HL-60/S4 treated with retinoic acid at 250 ng/mL for 4 days and 3 days (cell line): Measurements from ENCODE around the gene EPHB1.
"Not testable (repeated sequence)": the region's sequence is repeated elsewhere in the genome, so short reads cannot be mapped to it uniquely, and the experiment has no call there.

Source experiments
- in situ Hi-C: fragments of 300-500 bp; cut with MboI; formaldehyde crosslinking; loops from 2 replicates; pipeline ENCODE4 v1.7.0; 2022; ENCODE audit warnings: low sequenced_read_pairs

Gene EPHB1

GRCh38 chr3:135034291-135034768 lies 239.3 kb downstream of the EPHB1 start:
- in situ Hi-C loops: no loop called here

DNA sequence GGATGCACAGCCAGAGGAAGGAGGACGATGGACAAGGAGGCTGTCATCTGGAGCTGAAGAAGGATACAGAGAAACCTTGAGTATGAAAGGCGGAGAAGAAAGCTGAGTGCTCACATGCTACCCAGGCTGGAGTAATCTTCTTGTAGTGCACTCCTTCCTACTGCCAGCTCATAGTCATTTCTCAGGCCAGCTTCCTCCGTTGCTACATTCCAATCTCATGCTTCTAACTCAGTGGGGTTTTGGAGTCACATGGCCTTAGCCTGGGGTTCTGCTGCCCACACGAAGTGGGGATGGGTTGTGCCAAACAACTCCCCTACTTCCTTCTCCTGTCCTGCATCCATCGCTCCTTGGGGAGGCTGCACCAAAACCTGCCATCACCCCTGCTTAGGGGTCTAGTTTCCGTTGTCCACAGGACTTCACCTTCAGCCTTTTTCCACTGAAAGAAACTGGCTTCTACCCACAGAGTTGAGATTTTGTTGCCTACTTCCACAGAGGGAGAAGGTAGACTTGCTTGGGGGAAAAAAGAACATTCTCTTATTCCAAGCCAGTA lies 239.9 kb downstream of the EPHB1 start:
- in situ Hi-C loops: no loop called here

- in situ Hi-C loops: no loop called here
These were observed 243.1 kb downstream of the EPHB1 start for GRCh38 chr3:135038186-135038585.

GRCh38 chr3:135039536-135039935 lies 244.5 kb downstream of the EPHB1 start:
- in situ Hi-C loops: not testable (repeated sequence)

DNA sequence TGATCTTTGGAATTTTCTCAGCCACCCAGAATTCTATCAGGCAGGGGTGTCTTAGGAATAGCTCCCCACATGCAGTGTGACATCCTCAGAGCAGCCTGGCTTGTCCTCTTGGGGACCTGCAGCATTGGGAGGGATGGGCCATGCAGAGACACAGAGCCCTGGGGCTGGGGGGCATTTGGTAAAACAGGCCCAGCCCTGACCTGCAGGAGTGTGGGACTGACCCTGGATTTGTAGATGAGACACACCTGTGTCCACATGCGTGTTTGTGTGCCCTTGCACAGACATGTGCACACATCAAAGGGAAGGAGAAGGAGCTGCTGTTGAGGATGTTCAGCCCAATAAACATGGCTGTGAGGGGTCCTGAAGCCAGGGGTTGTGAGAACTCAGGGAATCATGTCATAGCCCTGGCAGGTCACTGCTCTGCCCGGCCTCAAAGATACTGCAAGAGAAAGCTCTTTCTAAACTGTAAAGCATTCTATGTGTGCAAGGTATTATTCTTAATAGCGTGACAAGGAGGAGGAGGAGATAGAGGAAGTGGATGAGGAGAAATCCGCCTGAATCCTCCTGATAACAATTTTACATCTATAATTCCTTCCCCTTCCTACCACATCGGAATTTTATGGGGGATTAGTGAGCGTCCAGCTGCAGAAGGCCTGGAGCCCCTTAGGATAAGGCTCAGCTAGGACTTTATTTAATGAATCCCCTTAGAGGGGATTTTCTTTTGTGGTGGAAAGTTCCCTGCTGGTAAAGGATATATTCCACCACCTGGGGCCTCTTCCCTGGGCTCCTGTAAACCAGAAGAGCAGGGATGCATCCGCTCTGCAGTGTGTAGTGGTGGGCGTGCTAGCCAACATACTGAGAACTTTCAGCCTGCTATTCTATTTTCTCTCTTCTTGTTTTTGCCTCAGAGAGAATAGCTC lies 245.5 kb downstream of the EPHB1 start:
- in situ Hi-C loops: no loop called here

GRCh38 chr3:135041601-135042000 lies 246.5 kb downstream of the EPHB1 start:
- in situ Hi-C loops: no loop called here

GRCh38 chr3:135047061-135047460 lies 252.0 kb downstream of the EPHB1 start:
- in situ Hi-C loops: no loop called here

DNA sequence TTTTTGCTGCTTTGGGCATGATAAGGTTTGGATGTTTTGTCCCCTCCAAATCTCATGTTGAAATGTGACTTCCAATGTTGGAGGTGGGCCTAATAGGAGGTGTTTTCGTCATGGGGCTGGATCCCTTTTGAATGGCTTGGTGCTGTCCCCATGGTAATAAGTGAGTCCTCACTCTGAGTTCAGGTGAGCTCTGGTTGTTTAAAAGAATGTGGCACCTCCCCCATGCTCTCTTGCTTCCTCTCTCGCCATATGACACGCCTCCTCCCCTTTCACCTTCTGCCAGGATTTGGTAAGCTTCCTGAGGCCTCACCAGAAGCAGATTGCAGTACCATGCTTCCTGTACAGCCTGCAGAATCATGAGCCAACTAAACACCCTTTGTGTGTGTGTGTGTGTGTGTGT lies 255.5 kb downstream of the EPHB1 start:
- in situ Hi-C loops: no loop called here

DNA sequence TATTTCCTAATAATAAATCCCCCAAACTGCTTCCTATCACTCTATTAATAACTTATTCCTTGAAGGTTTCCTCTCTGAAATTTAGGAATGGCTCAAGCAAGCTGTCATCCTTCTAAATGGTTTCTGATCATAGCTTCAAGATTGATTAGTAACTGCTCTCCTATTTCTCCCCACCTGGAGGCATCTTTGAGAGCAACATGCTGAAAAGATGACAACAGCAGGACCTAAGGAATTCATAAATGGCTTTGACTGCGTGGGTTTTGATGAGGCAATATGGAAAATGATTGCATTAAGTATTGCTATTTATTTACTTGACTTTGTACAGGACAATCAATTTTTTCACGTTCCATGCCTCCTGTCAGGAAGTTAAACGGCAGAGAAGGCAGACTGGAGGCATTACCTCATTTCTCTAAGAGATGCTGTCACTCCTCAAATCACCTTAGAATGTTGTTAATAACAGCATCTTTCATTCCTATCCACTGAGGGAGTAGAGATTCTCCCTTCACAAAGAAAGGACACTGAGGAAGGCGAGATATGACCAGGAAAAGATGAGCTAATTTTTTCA lies 256.4 kb downstream of the EPHB1 start:
- in situ Hi-C loops: no loop called here

GRCh38 chr3:135055449-135055848 lies 260.4 kb downstream of the EPHB1 start:
- in situ Hi-C loops: no loop called here

GRCh38 chr3:135056084-135056730 lies 261.1 kb downstream of the EPHB1 start:
- in situ Hi-C loops: no loop called here

DNA sequence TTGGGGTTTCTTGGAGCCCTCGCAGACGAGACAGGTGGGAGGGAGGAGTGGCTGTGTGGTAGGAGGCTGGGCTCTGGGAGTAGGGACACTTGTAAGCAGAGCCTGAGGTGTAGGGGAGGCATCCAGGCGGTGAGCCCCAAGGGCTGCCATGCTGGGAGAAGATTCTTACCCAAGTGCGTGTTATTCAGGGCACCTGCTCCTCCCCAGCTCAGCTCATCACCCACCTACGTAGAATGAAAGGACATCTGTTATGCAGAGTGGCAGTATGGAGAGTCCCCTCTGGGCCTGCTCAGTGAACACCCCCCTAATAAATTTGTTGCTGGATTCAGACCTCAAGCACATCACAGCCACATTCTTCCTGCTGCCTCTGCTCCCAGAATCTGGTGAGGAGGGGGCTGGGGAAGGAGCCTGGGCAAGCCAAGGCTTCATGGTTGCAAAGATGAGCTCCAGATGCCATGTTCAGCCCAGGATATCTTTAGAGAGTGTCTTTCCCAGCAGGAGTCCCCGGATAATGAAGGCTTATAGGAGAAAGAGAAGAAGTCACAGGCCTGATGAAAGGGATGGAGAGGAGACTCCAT lies 261.8 kb downstream of the EPHB1 start:
- in situ Hi-C loops: no loop called here

DNA sequence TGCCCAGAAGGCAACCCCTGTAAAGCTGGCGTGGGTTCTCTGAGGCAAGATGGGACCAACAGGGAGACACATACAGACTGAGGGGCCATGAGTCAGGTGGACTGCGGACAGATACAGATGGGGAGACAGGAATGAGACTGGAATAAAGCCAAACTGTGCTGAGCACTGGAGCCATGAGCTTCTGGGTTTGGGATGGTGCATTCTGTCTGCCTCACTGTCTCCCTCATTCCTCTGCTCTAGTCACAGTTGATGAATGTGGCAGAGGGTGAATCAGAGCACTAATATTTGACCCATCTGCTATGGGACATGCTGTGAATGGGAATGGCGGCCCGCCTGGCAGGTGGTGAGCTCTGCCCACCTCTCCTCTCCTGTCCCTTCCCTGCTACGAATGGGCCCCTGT lies 262.9 kb downstream of the EPHB1 start:
- in situ Hi-C loops: no loop called here

GRCh38 chr3:135059580-135059979 lies 264.5 kb downstream of the EPHB1 start:
- in situ Hi-C loops: no loop called here

DNA sequence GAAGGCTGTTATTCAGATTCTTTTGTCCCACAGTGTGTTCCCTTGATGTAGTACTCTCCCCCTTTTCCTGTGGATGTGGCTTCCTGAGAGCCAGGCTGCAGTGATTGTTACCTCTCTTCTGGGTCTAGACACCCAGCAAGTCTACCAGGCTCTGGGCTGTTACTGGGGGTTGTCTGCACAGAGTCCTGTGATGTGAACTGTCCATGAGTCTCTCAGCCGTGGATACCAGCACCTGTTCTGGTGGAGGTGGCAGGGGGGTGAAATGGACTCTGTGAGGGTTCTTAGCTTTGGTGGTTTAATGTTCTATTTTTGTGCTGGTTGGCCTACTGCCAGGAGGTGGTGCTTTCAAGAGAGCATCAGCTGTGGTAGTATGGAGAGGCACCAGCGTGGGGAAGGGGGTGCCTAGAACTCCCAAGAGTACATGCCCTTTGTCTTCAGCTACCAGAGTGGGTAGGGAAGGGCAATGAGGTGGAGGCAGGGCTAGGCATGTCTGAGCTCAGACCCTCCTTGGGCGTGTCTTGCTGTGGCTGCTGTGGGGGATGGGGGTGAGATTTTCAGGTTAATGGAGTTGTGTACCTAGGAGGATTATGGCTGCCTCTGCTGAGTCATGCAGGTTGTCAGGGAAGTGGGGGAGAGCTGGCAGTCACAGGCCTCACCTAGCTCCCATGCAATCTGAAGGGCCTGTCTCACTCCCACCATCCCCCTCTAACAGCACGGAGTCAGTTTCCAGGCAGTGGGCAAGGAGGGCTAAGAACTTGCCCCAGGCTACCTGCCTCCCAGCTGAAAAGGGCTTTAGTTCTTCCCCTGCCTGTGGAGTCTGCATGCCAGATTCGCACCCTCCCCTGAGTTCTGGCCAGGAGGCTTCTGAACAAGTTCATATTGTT lies 272.0 kb downstream of the EPHB1 start:
- in situ Hi-C loops: not testable (repeated sequence)

- in situ Hi-C loops: no loop called here
These were observed 273.0 kb downstream of the EPHB1 start for GRCh38 chr3:135068011-135068410.

DNA sequence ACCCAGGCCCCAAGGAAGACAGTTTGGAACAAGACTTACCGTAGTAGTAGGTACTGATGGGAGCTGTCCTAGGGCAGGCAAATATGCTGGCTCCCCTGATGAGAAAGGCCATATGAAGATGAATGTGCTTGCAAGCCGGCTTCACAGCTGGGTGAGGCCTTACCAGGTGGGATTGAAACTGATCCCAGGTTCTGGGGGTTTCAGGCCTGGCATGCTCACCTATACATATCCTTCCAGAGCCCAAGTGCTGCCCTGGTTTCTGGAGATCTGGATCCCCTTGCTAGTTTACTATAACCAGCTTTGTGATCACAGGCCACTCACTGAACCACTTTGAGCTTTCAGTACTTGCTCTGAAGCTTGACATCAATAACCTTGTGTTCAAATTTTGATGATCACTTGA lies 274.3 kb downstream of the EPHB1 start:
- in situ Hi-C loops: no loop called here

DNA sequence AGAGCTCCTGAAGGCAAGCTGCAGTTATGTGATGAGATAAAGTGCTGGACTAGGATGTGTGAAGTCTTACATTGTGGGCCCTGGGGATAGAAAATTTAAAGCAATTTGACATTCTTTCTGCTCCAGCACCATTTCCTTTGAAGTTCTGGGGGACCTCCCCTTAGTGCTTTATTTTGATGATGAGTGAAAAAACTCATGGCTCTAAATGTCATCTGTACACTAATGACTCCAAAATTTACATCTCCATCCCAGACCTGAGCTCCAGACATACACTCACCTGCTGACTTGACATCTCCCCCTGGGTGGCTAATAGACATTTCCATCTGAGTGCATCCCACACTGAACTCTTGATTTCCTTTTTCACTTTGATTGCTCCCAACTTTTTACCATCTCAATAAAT lies 276.4 kb downstream of the EPHB1 start:
- in situ Hi-C loops: no loop called here

- in situ Hi-C loops: no loop called here
These were observed 277.4 kb downstream of the EPHB1 start for GRCh38 chr3:135072431-135072830.

DNA sequence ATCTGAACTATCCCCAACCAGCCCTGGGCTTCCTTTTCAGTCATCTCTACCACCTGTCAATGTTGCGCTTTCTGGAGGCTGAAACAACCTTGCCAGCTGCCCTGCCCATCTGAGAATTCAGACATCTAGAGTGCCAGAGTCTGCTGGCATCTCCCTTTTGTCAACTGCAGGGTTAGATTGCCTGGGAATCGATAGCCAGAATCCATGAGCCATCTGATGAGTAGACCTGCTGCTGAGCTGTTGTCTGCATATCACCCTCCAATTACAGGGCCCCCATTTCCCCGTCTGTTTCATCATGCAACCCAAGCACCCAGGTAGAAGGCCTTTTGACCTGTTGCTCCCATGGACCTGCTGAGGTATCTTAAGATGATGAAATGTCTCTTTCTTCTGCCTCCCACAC lies 280.1 kb downstream of the EPHB1 start:
- in situ Hi-C loops: no loop called here
